Embryonic facial prominence (tissue), 1 donor: ENCODE data around the gene MPRIP.
"Not testable (repeated sequence)": the region's sequence is repeated elsewhere in the genome, so short reads cannot be mapped to it uniquely, and the experiment has no call there.

Experiments used
- DNase-seq: peaks from one replicate; pipeline ENCODE4 v3.0.0-alpha.2; 2016; ENCODE audit errors: extremely low spot score

The MPRIP gene

GRCh38 chr17:17167356-17167755, 125.1 kb downstream of the MPRIP start:
- no peak for DNase-seq

DNA sequence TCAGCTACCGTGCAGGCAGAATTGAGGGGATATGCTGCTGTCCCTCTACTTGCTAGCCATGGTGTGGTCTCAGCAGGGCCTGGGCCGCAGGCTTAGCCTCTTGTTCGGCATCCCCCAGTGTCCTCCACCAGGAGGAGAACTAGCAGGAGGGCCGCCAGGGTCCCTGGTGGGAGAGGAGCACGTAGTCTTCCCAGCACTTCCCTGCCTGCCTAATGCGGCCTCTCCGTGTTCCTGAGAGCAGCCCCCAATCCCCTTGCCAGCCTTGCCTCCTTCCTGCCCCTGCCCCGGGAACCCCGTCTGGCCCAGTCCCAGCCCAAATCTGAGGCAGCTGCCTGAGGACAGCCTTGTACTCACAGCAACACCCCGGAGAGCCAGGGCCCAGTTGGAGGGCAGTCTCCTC, 125.7 kb downstream of the MPRIP start:
- DNase-seq, result no peak

DNA sequence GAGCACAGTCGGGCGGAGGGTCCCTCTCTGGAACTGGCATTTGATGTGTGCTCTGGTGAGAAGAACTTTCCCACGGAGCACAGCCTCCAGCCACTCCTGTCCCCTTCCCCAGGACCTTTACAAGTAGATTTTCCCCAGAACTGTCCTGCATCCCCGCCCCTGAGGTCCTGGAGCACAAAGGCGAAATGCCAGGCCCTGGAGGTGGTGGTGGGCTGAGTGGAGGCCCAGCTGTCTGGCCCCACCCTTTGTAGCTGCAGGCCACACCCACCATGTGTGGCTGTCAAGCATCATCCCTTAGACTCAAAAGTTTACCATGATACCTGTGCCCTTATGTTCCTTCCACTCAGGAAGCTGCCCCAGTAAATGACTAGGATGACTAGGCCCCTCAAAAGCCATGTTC, 126.1 kb downstream of the MPRIP start:
- DNase-seq, result no peak

DNA sequence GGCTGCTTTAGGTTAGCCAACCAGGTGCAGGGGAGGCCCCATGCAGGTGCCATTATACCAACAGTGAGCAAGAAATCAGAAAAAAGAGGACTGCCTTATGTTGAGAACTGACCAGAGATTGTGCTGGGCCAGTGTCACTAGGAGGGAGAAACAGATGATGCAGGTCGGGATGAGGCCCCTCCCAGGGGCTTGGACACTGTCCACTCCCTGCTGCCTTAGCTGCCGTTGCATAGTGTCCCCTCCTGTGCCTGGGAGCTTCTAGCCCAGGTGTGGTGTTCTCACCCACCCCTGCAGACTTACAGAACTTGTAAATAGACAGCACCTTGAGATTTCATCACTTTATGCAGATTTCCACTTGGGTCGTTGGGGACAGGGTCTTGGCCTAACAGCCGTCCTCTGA, 127.1 kb downstream of the MPRIP start:
- DNase-seq, result no peak

- no peak for DNase-seq
Measured at GRCh38 chr17:17170346-17170985, 128.2 kb downstream of the MPRIP start.

- no peak for DNase-seq
Measured at GRCh38 chr17:17171186-17171585, 128.9 kb downstream of the MPRIP start.

DNA sequence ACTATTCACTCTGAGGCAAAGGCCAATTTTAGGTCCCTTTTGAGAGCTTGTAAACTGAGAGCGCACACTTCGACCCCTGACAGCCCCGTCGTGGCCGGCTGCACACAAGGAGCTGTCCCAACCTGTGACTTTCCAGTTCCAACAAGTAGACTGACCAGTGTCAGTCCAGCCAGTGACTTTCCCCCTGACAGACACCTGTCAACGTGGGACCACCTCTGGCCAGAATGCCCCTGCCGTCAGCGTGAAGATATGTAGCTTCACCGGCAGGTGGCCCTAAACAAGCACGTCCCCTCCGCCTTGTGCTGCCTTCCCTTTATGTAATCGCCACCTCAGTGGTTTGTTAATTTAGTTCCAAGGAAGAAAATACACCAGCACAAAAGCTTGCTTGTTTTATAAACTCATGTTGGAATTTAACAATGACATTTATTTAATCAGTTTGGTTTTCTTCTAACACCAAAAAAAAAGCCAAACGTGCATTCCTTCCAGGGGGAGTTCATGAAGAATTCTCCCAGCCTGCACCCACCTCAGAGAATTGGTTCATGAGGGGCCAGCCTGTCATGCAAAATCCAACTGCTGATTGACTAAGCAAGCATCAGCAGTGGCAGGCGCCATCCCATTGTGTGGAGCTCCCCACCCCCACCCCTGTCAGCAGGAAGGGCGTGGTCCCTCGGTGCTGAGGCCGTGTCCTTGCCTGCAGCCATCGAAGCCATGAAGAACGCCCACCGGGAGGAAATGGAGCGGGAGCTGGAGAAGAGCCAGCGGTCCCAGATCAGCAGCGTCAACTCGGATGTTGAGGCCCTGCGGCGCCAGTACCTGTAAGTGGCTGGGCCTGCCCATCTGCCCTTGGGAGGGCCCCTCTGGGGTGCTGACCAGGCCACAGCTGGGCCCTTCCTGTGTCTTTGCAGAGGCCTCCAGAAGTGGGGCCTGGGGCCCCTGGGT, 130.0 kb downstream of the MPRIP start:
- no peak for DNase-seq

GRCh38 chr17:17172990-17173389, 130.7 kb downstream of the MPRIP start:
- no peak for DNase-seq

DNA sequence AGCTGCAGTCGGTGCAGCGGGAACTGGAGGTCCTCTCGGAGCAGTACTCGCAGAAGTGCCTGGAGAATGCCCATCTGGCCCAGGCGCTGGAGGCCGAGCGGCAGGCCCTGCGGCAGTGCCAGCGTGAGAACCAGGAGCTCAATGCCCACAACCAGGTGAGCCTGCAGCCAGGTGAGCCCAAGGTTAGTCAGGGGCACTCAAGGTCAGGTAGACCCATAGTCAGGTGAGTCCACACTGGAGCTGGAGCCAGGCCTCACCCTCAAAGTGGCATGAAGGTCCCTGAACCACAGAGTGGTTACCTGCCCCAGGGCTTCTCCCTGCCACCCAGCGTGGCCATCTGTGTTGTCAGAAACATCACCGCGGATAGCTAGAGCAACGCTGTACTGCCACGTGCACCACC, 131.7 kb downstream of the MPRIP start:
- no peak for DNase-seq

- no peak for DNase-seq
Measured at GRCh38 chr17:17175340-17175739, 133.1 kb downstream of the MPRIP start.

GRCh38 chr17:17175917-17176316, 133.7 kb downstream of the MPRIP start:
- DNase-seq, result no peak

- no peak for DNase-seq
Measured at GRCh38 chr17:17176341-17176740, 134.1 kb downstream of the MPRIP start.

DNA sequence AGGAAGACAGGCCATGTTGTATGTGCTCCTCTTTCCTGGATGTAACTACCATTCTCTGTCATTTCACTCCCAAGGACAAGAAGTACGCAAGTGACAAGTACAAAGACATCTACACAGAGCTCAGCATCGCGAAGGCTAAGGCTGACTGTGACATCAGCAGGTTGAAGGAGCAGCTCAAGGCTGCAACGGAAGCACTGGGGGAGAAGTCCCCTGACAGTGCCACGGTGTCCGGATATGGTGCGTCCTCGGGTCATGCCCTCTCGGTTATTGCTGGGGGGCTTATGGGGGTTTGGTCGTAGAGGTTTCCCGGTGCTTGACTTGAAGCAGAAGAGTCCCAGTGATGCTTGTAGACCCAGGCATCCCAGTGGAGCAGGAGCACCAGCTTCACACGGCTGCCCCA, 134.9 kb downstream of the MPRIP start:
- no peak for DNase-seq

GRCh38 chr17:17179371-17179827, 137.1 kb downstream of the MPRIP start:
- DNase-seq, result no peak

- DNase-seq, result no peak
Measured at GRCh38 chr17:17180141-17180603, 137.9 kb downstream of the MPRIP start.

DNA sequence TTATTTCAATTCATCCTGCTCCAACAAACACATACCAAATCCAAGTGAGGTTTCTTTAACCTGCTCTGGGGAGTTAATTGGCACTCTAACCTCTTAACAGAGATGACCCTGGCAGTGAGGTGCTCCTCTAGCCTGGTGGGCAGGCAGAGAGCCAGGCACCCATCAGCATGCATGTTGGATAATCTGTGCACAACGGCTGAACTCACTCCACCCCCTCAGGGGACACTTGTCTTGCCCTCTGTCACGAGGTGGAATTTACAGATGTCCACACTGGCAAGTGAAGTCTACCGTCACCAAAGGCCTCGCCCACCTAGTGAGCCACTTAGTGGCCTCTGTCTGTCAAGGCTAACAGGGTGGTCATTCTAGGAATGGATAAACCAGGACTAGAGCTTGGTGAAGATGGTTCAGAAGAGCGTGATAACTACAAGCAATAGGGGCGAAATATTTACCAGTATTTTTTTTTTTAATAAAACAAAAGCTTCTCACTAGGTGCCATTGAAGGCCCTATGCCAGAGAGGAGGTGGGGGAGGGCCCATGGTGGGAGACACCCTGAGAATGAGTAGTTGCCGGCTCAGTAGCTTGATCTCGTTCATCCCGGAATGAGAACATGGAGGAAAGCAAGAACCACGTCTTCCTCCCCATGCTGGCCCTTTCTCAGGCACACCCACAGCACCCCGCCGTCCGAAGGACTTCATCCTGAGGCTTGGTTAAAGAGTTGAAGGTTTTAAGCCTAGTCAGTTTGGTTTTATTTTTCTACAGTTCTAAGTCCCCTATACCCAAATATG, 138.7 kb downstream of the MPRIP start:
- DNase-seq, result no peak

DNA sequence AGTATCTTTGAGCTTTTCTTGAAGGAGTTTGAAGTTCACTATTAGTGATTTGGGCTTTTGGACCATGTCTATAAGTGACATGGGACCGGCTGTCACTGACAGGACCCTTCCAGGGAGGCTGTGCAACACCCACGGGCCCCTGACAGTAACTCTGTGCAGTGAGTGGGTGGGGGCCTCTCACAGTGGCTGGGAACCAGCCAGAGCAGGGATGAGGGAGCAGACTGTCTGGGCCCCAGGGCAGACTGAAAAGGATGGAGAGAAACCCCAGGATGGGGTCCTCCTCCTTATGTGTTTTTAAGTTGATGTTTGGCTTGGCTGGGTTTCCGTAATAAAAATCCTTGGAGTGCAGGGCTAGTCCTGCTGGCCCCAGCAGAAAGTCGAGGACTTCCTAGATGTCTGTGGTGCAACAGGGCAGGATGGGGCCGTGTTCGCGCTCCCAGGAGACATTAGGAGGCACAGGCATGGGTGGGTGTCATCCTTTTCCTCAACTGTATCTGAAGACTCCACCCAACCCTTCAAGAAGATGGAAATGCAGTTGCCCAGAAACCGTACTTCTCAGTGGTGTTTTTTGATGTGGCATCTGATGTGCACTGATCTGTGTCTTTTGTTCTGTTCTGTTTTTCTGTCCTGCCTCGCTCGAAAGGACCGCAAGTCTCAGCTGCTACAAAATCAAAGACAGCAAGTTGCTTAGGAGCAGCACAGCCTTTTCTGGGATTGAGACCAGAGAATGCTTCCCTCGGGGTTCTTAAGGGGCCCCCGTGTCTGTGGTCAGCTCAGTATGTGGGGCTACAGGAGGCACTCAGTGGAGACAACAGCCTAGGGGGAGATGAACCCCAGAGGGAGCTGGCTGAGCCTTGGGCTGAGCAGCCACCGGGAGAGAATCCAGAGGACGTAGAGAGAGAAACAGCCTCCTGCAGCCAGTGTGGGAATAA, 139.7 kb downstream of the MPRIP start:
- no peak for DNase-seq

DNA sequence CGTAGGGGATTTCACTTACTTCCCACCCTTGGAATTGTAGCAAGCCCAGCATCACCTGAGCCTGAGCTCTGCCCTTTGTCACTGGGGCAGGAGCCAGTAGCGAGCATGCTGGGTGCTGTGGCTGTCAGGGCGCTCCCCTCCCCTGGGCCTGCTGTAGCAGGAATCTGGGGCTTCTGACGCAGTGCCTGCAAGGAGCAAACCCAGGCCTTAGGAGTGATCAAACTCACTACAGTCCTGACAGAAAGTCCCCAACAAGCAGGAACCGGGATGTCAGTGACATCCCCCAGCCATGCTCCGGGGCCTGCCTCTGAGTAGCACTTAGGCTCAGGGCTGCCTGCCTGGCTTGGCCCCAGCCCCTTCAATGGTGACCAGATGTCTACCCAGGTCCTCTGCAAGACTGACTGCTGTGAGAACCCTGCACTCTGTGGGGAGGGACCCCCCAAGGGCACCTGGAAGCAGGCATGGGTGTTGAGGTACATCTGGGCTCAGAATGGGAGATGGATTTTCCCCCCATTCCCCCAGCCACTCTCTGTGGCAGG, 140.4 kb downstream of the MPRIP start:
- DNase-seq, result no peak

DNA sequence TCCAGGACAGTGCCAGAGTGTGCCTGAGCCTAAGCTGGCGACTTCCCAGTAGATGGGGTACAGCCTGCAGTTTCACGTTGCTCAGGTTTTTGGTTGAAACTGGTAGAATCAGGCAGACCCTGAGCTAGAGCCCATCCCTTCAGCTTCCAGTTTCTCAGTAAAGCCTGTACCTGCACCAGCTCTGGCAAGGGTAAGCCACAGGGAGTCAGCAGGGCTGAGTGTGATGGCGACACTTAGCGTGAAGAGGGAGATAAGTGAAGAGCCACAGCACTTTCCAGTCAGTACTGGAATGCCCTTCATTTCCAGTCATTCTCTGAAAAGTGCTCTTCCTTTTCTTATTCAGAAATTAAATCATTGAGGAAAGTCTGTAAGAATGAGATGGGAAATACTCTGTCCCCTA, 141.5 kb downstream of the MPRIP start:
- DNase-seq, result no peak

- not testable (repeated sequence) for DNase-seq
Measured at GRCh38 chr17:17184985-17185757, 142.9 kb downstream of the MPRIP start.
